ENCODE results near the gene GMPPA.

DNA sequence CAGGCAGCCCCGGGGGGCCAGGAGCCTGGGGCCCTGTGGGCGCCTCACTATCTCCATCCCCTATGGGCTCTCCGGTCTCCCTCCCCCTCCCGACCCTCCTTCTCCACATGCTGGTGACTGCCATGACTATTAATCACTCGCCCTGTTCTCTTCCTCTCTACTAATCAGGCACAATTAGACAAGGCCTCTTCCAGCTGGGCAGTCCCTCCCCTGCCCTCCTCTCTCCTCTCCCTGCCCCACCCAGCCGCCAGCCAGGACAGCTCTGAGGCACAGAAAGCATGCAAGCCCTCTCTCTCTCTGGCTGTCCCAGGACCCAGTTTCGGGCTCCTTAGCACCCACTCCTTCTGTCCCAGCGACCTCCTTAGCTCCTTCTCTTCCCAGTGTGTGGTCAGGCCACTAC lies 21.4 kb downstream of the GMPPA start:
- TF ChIP-seq EZH2 (IDR thresholded peaks at IDR 0.05; ENCODE audit: borderline replicate concordance) (no peak), EZH2phosphoT487 (IDR thresholded peaks at IDR 0.05; ENCODE audit: low read depth, severe bottlenecking, unreplicated experiment) (no peak)
- TF ChIP-seq, protein P1, sequence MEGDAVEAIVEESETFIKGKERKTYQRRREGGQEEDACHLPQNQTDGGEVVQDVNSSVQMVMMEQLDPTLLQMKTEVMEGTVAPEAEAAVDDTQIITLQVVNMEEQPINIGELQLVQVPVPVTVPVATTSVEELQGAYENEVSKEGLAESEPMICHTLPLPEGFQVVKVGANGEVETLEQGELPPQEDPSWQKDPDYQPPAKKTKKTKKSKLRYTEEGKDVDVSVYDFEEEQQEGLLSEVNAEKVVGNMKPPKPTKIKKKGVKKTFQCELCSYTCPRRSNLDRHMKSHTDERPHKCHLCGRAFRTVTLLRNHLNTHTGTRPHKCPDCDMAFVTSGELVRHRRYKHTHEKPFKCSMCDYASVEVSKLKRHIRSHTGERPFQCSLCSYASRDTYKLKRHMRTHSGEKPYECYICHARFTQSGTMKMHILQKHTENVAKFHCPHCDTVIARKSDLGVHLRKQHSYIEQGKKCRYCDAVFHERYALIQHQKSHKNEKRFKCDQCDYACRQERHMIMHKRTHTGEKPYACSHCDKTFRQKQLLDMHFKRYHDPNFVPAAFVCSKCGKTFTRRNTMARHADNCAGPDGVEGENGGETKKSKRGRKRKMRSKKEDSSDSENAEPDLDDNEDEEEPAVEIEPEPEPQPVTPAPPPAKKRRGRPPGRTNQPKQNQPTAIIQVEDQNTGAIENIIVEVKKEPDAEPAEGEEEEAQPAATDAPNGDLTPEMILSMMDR (IDR thresholded peaks at IDR 0.05; ENCODE audit: poor library complexity) = no peak
